ENCODE results near the gene EMC1.
"Not testable (repeated sequence)": the region's sequence is repeated elsewhere in the genome, so short reads cannot be mapped to it uniquely, and the experiment has no call there.

EMC1 gene

GRCh38 chr1:19251305-19252196 is at the start of gene EMC1, which contains the start of gene MRTO4:
Gene EMC1, minus strand, starts transcription at chr1:19251524. Its CDS starts 15 bp downstream, at chr1:19251509.
Gene MRTO4, plus strand, starts transcription at chr1:19251805. Its CDS starts 31 bp downstream, at chr1:19251836.
- in situ Hi-C loops (cut with MboI; ENCODE audit: low sequenced_read_pairs) = no loop called here

- in situ Hi-C loops (cut with MboI; ENCODE audit: low sequenced_read_pairs) = no loop called here
Observed at GRCh38 chr1:19300211-19300610, 48.9 kb upstream of the EMC1 start.

- in situ Hi-C loops (cut with MboI; ENCODE audit: low sequenced_read_pairs) = no loop called here
Observed at GRCh38 chr1:19294638-19295037, 43.3 kb upstream of the EMC1 start.

- in situ Hi-C loops (cut with MboI; ENCODE audit: low sequenced_read_pairs) = no loop called here
Observed at GRCh38 chr1:19289244-19289643, 37.9 kb upstream of the EMC1 start.

GRCh38 chr1:19288324-19289241 is 37.3 kb upstream of the EMC1 start, which contains the start of gene AKR7A3:
Gene AKR7A3, minus strand, starts transcription at chr1:19288770. Its CDS starts 61 bp downstream, at chr1:19288709.
- in situ Hi-C loops (cut with MboI; ENCODE audit: low sequenced_read_pairs) = not testable (repeated sequence)

GRCh38 chr1:19287436-19288185 is 36.3 kb upstream of the EMC1 start:
- in situ Hi-C loops (cut with MboI; ENCODE audit: low sequenced_read_pairs) = no loop called here

GRCh38 chr1:19285807-19286206 is 34.5 kb upstream of the EMC1 start:
- in situ Hi-C loops (cut with MboI; ENCODE audit: low sequenced_read_pairs) = not testable (repeated sequence)

GRCh38 chr1:19285366-19285765 is 34.0 kb upstream of the EMC1 start:
- in situ Hi-C loops (cut with MboI; ENCODE audit: low sequenced_read_pairs) = not testable (repeated sequence)

- in situ Hi-C loops (cut with MboI; ENCODE audit: low sequenced_read_pairs) = no loop called here
Observed at GRCh38 chr1:19284881-19285280, 33.6 kb upstream of the EMC1 start.

GRCh38 chr1:19283891-19284290 is 32.6 kb upstream of the EMC1 start:
- in situ Hi-C loops (cut with MboI; ENCODE audit: low sequenced_read_pairs) = no loop called here

- in situ Hi-C loops (cut with MboI; ENCODE audit: low sequenced_read_pairs) = no loop called here
Observed at GRCh38 chr1:19274636-19275035, 23.3 kb upstream of the EMC1 start.

- in situ Hi-C loops (cut with MboI; ENCODE audit: low sequenced_read_pairs) = not testable (repeated sequence)
Observed at GRCh38 chr1:19273844-19274531, 22.7 kb upstream of the EMC1 start.

GRCh38 chr1:19273106-19273843 is 22.0 kb upstream of the EMC1 start:
- in situ Hi-C loops (cut with MboI; ENCODE audit: low sequenced_read_pairs) = no loop called here

GRCh38 chr1:19272064-19272463 is 20.7 kb upstream of the EMC1 start:
- in situ Hi-C loops (cut with MboI; ENCODE audit: low sequenced_read_pairs) = no loop called here

GRCh38 chr1:19270343-19270730 is 19.0 kb upstream of the EMC1 start:
- in situ Hi-C loops (cut with MboI; ENCODE audit: low sequenced_read_pairs) = not testable (repeated sequence)

- in situ Hi-C loops (cut with MboI; ENCODE audit: low sequenced_read_pairs) = not testable (repeated sequence)
Observed at GRCh38 chr1:19269427-19270342, 18.4 kb upstream of the EMC1 start.

- in situ Hi-C loops (cut with MboI; ENCODE audit: low sequenced_read_pairs) = no loop called here
Observed at GRCh38 chr1:19268445-19268844, 17.1 kb upstream of the EMC1 start.

GRCh38 chr1:19262744-19263143 is 11.4 kb upstream of the EMC1 start:
- in situ Hi-C loops (cut with MboI; ENCODE audit: low sequenced_read_pairs) = no loop called here
